Common myeloid progenitor, CD34-positive (primary cell): ENCODE results near the gene CAMKV.
"Not testable (repeated sequence)": the region's sequence is repeated elsewhere in the genome, so short reads cannot be mapped to it uniquely, and the experiment has no call there.

Experiments
- CTCF ChIA-PET: fragments of 350-600 bp; sonication (Branson Sonifier 250); formaldehyde crosslinking; loops from one replicate; lab custom pipeline; 2021; ENCODE audit warnings: antibody characterized with exemption; lab: Charles Lee
- POLR2A ChIA-PET: fragments of 350-600 bp; sonication (Branson Sonifier 250); formaldehyde crosslinking; loops from one replicate; lab custom pipeline; 2021; ENCODE audit warnings: antibody characterized with exemption; lab: Charles Lee
- DNase-seq, 3 donors: peaks; one replicate each; pipeline versions ENCODE4 v3.0.0 to v3.0.0-alpha.2; 2013
- H3K27ac ChIP-seq, 2 experiments: 1 replicate in 1 of 2; 2 replicates in 1 of 2; pipeline ENCODE4 v1.7.0; 2013; ENCODE audit warnings: inconsistent platforms in 2 of 2, low read length in 2 of 2, mild to moderate bottlenecking in 2 of 2, low read depth in 1 of 2, moderate library complexity in 1 of 2; ENCODE audit not compliant: severe bottlenecking in 2 of 2, insufficient read depth in 1 of 2, poor library complexity in 1 of 2
- H3K27me3 ChIP-seq, 5 experiments: replicated peaks in 2 of 5; 1 replicate in 3 of 5; 2 replicates in 2 of 5; pipeline versions ENCODE4 v1.6.1 to v1.7.0; 2013; ENCODE audit warnings: low read length in 4 of 5, mild to moderate bottlenecking in 2 of 5, moderate library complexity in 2 of 5, inconsistent platforms in 1 of 5; ENCODE audit not compliant: insufficient read depth in 5 of 5, control insufficient read depth in 4 of 5
- H3K36me3 ChIP-seq, 4 experiments: 1 replicate in 2 of 4; 2 replicates in 2 of 4; pipeline versions ENCODE4 v1.6.1 to v1.7.0; 2013; ENCODE audit warnings: low read length in 3 of 4, control low read depth in 1 of 4, mild to moderate bottlenecking in 1 of 4; ENCODE audit not compliant: control insufficient read depth in 4 of 4, insufficient read depth in 4 of 4
- H3K4me1 ChIP-seq, 4 experiments: 1 replicate in 3 of 4; 2 replicates in 1 of 4; pipeline versions ENCODE4 v1.6.1 to v1.7.1; 2013; ENCODE audit warnings: low read length in 3 of 4, mild to moderate bottlenecking in 3 of 4, control low read depth in 1 of 4, inconsistent platforms in 1 of 4, moderate library complexity in 1 of 4; ENCODE audit not compliant: control insufficient read depth in 4 of 4, insufficient read depth in 4 of 4; ENCODE audit errors: control extremely low read depth in 1 of 4
- H3K4me3 ChIP-seq, 7 experiments: 1 replicate in 4 of 7; 2 replicates in 3 of 7; pipeline versions ENCODE4 v1.5.1 to v1.7.0; 2013; ENCODE audit warnings: mild to moderate bottlenecking in 7 of 7, low read length in 6 of 7, moderate library complexity in 6 of 7, inconsistent platforms in 2 of 7, low read depth in 2 of 7, control low read depth in 1 of 7; ENCODE audit not compliant: insufficient read depth in 4 of 7, control insufficient read depth in 1 of 7; ENCODE audit errors: extremely low read depth in 1 of 7
- H3K9me3 ChIP-seq, 5 experiments: 1 replicate in 4 of 5; 2 replicates in 1 of 5; pipeline versions ENCODE4 v1.6.1 to v1.7.1; 2013; ENCODE audit warnings: low read length in 4 of 5, mild to moderate bottlenecking in 2 of 5, inconsistent platforms in 1 of 5, low read depth in 1 of 5, moderate library complexity in 1 of 5; ENCODE audit not compliant: control insufficient read depth in 4 of 5, insufficient read depth in 2 of 5; ENCODE audit errors: control extremely low read depth in 1 of 5
- WGBS: methylation state at CpG from one replicate; pipeline ENCODE4 v1.1.5; 2013; ENCODE audit not compliant: insufficient coverage; 5-methylcytosine and 5-hydroxymethylcytosine counted together

The CAMKV gene

GRCh38 chr3:49911124-49911420 lies 41.4 kb upstream of the CAMKV start:
- WGBS = no CpG with 5 or more reads among the region's 2 CpGs
- H3K27me3 ChIP-seq = no peaks in the 10 kb centered on the region
- no peak for DNase-seq
- CTCF ChIA-PET = interaction anchor here (1.3 to 5.4 kb wide), 3 partner anchors 11 to 109 kb away, joined by 3 to 55 read pairs (median 4); no protein-coding TSS in a partner anchor
- POLR2A ChIA-PET = interaction anchor here (0.5 kb wide), 1 partner anchor 37 kb away, joined by 5 read pairs; no protein-coding TSS in a partner anchor
- peaks cover 0 to 6% (median 4%) of the 10 kb centered on the region in 4 experiments for H3K4me1 ChIP-seq
- H3K36me3 ChIP-seq = peaks cover 0 to 39% (median 22%) of the 10 kb centered on the region in 4 experiments
- H3K4me3 ChIP-seq = no peak overlapping the region
- H3K9me3 ChIP-seq = no peaks in the 10 kb centered on the region
- no peak overlapping the region for H3K27ac ChIP-seq

- Histone ChIP-seq H3K27ac (no peak overlapping the region), H3K4me1 (peaks cover 0 to 11% (median 9%) of the 10 kb centered on the region in 4 experiments), H3K9me3 (no peaks in the 10 kb centered on the region), H3K27me3 (no peaks in the 10 kb centered on the region), H3K36me3 (peaks cover 0 to 39% (median 22%) of the 10 kb centered on the region in 4 experiments), H3K4me3 (no peak overlapping the region)
- 95% methylated on average over 46 of the region's 48 CpGs for WGBS
- no peak for DNase-seq
- ChIA-PET CTCF (interaction anchor here (1.2 to 5.4 kb wide), 4 partner anchors 10 to 109 kb away, joined by 3 to 55 read pairs (median 6); no protein-coding TSS in a partner anchor), POLR2A (interaction anchor here (0.6 kb wide), 1 partner anchor 16 kb away, joined by 3 read pairs; no protein-coding TSS in a partner anchor)
These were observed 40.9 kb upstream of the CAMKV start for GRCh38 chr3:49910409-49911123.

- no peak for DNase-seq
- Histone ChIP-seq H3K36me3 (peaks cover 0 to 39% (median 22%) of the 10 kb centered on the region in 4 experiments), H3K4me3 (no peak overlapping the region), H3K9me3 (no peaks in the 10 kb centered on the region), H3K27ac (no peak overlapping the region), H3K27me3 (no peaks in the 10 kb centered on the region), H3K4me1 (peaks cover 0 to 19% (median 16%) of the 10 kb centered on the region in 4 experiments)
- ChIA-PET CTCF (interaction anchor here (1.1 to 5.4 kb wide), 7 partner anchors 7 to 69 kb away, joined by 3 to 55 read pairs (median 10); partner anchors contain the start of gene MON1A), POLR2A (no interaction called here)
- over 99% methylated on average over 10 of the region's 14 CpGs for WGBS
These were observed 38.9 kb upstream of the CAMKV start for GRCh38 chr3:49908373-49909199.

GRCh38 chr3:49906073-49906743 lies 36.5 kb upstream of the CAMKV start:
- H3K36me3 ChIP-seq = peaks cover 0 to 23% (median 14%) of the 10 kb centered on the region in 4 experiments
- 25% methylated on average over 8 of the region's 15 CpGs for WGBS
- peak overlapping the region in 1 of 2 experiments; percentile 17 for H3K27ac ChIP-seq
- no peaks in the 10 kb centered on the region for H3K9me3 ChIP-seq
- H3K4me3 ChIP-seq = peak overlapping the region in 5 of 7 experiments; percentile 23 to 70 (median 44)
- H3K27me3 ChIP-seq = no peaks in the 10 kb centered on the region
- peak; percentile 66 to 80 (median 79) for DNase-seq
- POLR2A ChIA-PET = interaction anchor here (0.9 kb wide), 1 partner anchor 104 kb away, joined by 3 read pairs; the partner anchor contains the start of gene INKA1
- CTCF ChIA-PET = interaction anchor here (0.7 to 4.0 kb wide), 21 partner anchors 9 to 203 kb away, joined by 3 to 26 read pairs (median 6); partner anchors contain the start of genes INKA1, MON1A, RBM5 and TRAIP
- peaks cover 0 to 22% (median 20%) of the 10 kb centered on the region in 4 experiments for H3K4me1 ChIP-seq

- H3K4me1 ChIP-seq = peaks cover 0 to 22% (median 20%) of the 10 kb centered on the region in 4 experiments
- H3K4me3 ChIP-seq = peak overlapping the region in 2 of 7 experiments; percentile 70 to 76
- DNase-seq, POLR2A ChIA-PET, H3K9me3 ChIP-seq, H3K27ac ChIP-seq, H3K27me3 ChIP-seq, H3K36me3 ChIP-seq: not testable (repeated sequence)
- CTCF ChIA-PET = interaction anchor here (1.2 to 4.0 kb wide), 8 partner anchors 39 to 101 kb away, joined by 4 to 26 read pairs (median 7); partner anchors contain the start of genes INKA1 and TRAIP
- 98% methylated on average over 11 of the region's 13 CpGs for WGBS
These were observed 34.7 kb upstream of the CAMKV start for GRCh38 chr3:49904448-49904847.
